Uterus (tissue), 4 donors: Measurements from ENCODE around the gene HUNK. TPM values are rescaled to one million over a fixed set of nuclear protein-coding genes. Genes with fewer than 3 reads are reported as not detected.

Experiments
- DNase-seq, 2 donors: peaks; one replicate each; pipeline ENCODE4 v3.0.0-alpha.2; 2019 to 2020
- H3K27ac ChIP-seq, 2 donors: fragments of 200-600 bp; sonication (generic); 1 replicate in 1 of 2; 2 replicates in 1 of 2; pipeline ENCODE4 v1.5.1; 2016 to 2018
- H3K27me3 ChIP-seq, 2 donors: fragments of 200-600 bp; sonication (generic); one replicate each; pipeline ENCODE4 v1.5.1; 2018 to 2019; ENCODE audit warnings: control low read depth in 1 of 2
- H3K36me3 ChIP-seq, 2 donors: fragments of 200-600 bp; sonication (generic); one replicate each; pipeline ENCODE4 v1.5.1; 2019; ENCODE audit warnings: control low read depth in 1 of 2
- H3K4me1 ChIP-seq, 2 donors: fragments of 200-600 bp; sonication (generic); one replicate each; pipeline ENCODE4 v1.5.1; 2018 to 2019; ENCODE audit warnings: control low read depth in 1 of 2
- H3K4me3 ChIP-seq, 2 donors: fragments of 200-600 bp; sonication (generic); 1 replicate in 1 of 2; 2 replicates in 1 of 2; pipeline ENCODE4 v1.5.1; 2018 to 2019; ENCODE audit warnings: mild to moderate bottlenecking in 1 of 2
- H3K9me3 ChIP-seq, 2 donors: fragments of 200-600 bp; sonication (generic); one replicate each; pipeline ENCODE4 v1.5.1; 2019; ENCODE audit warnings: control low read depth in 1 of 2
- POLR2A ChIP-seq, 2 donors: fragments of 450-650 bp; IDR thresholded peaks; one replicate each; pipeline ENCODE4 v1.6.1; 2016; ENCODE audit warnings: antibody characterized with exemption in 2 of 2, mild to moderate bottlenecking in 1 of 2, moderate library complexity in 1 of 2
- intact Hi-C: fragments of 100-400 bp; cut with DNase I; formaldehyde crosslinking; loops from one replicate; pipeline ENCODE4 v1.15.1; 2023; ENCODE audit warnings: low total_unique reads
- total RNA-seq, 4 donors: library from RNA; depleted of rRNA in 3 of 4; stranded (reverse); fragments of >200 nt in 3 of 4; gene quantifications; one replicate each; pipeline versions ENCODE4 v1.1.0 to v1.2.4, GENCODE V29; 2014 to 2023
- TF ChIP-seq, protein P1 (sequence below), 4 experiments: fragments of 200-600 bp in 2 of 4; fragments of 450-650 bp in 2 of 4; sonication (generic) in 2 of 4; IDR thresholded peaks; one replicate each; pipeline ENCODE4 v1.5.1; 2016 to 2019; ENCODE audit warnings: antibody characterized with exemption in 4 of 4, mild to moderate bottlenecking in 2 of 4, moderate library complexity in 1 of 4
- donor health status: DM: yes; HTN: yes; CAD: no.

The HUNK gene
- total RNA-seq, 4 donors from 2014 or later, result 1.5 to 8.8 (median 4.6) TPM

DNA sequence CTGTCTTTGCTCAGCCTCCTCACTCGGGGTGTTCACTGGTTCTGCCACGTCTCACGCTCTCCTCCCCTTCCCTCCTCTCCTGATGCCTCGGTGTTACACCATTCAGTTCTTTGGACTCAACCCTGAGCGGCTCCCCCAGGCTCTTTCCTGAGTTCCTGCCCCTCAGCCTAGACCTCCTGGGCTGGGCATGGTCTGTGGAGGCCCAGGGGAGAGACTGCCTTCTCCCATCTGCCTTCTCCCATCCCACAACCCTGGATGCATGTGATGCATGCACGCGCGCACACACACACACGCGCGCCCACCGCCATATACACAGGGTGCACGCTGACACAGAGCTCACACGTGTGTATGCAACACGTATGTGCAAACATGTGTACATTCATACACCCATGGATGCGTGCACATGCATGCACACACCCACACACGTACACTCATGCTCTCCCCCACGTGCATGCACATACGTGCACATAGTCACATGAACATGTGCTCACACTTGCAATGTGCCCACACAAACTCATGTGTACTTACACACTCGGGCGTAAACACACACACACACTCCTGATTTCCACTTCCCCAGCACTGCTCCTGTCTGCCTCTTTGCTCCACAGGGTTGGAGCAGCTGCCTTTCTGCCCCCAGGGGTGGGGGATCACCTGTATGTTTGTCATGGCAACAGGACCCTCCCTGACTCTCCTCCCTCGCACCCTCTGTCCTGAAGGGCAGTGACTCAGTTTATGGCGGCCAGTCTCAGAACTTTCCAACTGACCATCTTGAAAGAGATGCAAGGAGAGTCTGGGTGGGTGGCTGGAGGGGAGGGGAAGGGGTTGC is 59.0 kb downstream of the HUNK start:
- TF ChIP-seq, protein P1, sequence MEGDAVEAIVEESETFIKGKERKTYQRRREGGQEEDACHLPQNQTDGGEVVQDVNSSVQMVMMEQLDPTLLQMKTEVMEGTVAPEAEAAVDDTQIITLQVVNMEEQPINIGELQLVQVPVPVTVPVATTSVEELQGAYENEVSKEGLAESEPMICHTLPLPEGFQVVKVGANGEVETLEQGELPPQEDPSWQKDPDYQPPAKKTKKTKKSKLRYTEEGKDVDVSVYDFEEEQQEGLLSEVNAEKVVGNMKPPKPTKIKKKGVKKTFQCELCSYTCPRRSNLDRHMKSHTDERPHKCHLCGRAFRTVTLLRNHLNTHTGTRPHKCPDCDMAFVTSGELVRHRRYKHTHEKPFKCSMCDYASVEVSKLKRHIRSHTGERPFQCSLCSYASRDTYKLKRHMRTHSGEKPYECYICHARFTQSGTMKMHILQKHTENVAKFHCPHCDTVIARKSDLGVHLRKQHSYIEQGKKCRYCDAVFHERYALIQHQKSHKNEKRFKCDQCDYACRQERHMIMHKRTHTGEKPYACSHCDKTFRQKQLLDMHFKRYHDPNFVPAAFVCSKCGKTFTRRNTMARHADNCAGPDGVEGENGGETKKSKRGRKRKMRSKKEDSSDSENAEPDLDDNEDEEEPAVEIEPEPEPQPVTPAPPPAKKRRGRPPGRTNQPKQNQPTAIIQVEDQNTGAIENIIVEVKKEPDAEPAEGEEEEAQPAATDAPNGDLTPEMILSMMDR (IDR thresholded peaks at IDR 0.05), result no peak
- TF ChIP-seq POLR2A (IDR thresholded peaks at IDR 0.05), result no peak
- no peak overlapping the region for H3K27ac ChIP-seq
- no peaks in the 10 kb centered on the region for H3K36me3 ChIP-seq
- DNase-seq, result no peak
- intact Hi-C loops, result no loop called here
- H3K9me3 ChIP-seq, result no peaks in the 10 kb centered on the region
- H3K27me3 ChIP-seq, result no peaks in the 10 kb centered on the region
- no peaks in the 10 kb centered on the region for H3K4me1 ChIP-seq
- H3K4me3 ChIP-seq, result no peak overlapping the region

DNA sequence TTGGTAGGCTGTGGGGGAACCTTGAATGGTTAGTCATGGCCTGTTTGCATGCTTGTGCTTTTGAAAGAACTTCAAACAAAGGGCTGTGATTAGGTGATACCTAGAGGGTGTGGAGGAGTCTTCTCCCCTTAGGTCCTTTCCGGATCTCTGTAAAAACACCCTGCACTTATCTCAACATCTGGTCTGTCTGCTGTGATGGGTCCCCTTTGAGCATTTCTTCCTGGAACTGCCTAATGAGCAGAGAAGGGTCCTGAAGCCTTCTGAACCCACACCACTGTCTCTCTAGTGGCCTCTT is 59.6 kb downstream of the HUNK start:
- no peak for DNase-seq
- TF ChIP-seq, protein P1 (IDR thresholded peaks at IDR 0.05), result no peak
- TF ChIP-seq POLR2A (IDR thresholded peaks at IDR 0.05), result no peak
- H3K4me1 ChIP-seq, result no peaks in the 10 kb centered on the region
- H3K4me3 ChIP-seq, result no peak overlapping the region
- H3K9me3 ChIP-seq, result no peaks in the 10 kb centered on the region
- no peaks in the 10 kb centered on the region for H3K36me3 ChIP-seq
- intact Hi-C loops, result no loop called here
- H3K27me3 ChIP-seq, result no peaks in the 10 kb centered on the region
- H3K27ac ChIP-seq, result no peak overlapping the region

DNA sequence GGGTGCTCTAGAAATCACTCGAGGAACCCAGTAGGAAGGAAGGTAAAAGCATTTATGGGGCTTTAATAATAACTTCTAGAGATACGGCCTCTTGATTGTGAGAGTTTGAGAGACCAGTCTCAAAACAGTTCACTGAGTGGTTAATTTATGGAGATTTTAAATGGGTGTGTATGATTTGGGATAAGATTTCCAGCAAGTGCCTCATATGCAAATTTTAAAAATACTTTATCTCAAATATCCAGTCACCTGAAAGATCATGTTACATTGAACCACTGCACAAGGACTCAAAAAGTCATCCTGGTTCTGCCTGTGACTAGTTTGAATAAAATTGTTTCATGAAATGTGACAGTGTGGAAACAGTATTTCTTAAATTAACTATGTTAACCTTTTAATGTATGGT is 64.5 kb downstream of the HUNK start:
- H3K4me3 ChIP-seq, result no peak overlapping the region
- H3K9me3 ChIP-seq, result no peaks in the 10 kb centered on the region
- no peak for DNase-seq
- H3K4me1 ChIP-seq, result no peaks in the 10 kb centered on the region
- no peaks in the 10 kb centered on the region for H3K27me3 ChIP-seq
- no peak for TF ChIP-seq POLR2A (IDR thresholded peaks at IDR 0.05)
- TF ChIP-seq, protein P1 (IDR thresholded peaks at IDR 0.05), result no peak
- intact Hi-C loops, result no loop called here
- H3K27ac ChIP-seq, result no peak overlapping the region
- H3K36me3 ChIP-seq, result no peaks in the 10 kb centered on the region

DNA sequence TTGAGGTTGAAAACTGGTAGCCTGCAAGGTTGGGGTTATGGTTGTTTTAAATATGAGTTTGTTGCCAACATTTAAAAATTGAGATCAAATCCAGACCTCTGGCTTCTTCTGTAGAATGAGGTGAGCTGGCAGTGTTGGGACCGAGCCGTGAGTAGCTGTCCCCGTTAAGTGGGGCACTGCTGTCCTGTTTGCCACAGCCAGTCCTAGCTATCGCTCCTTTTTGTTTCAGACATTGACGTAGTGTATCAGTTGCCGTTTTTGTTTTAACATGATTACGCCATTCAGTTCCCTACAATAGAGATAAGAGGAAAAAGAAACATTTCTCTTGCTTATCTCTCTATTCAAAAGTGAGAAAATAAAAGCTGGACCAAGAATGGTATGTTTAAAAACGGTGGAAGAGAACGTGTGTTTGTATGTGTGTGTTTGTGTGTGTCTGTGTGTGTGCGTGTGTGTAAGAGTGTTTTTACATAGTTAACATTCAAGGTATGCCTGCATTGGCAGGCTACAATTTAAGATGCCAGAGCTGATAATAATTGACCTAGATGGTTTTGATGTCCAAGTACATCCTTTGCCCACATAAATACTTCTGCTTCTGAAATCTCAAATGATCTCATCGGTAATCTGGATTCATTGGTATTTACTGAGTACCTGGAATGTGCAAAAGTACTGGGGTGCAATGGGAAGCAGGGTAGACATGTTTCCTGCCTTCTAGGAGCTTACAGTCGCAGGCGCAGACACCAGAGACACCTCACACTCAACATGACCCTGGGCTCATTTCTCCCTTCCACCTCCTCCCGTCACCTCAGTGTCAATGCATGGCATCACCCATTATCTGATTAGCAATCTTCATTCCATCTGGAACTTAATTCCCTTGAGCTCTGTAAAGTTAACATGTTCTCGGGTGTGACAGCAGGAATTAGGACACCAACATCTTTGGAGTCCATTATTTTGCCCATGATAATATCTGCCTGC is 65.8 kb downstream of the HUNK start:
- H3K9me3 ChIP-seq, result no peaks in the 10 kb centered on the region

More for the DNA sequence above, 65.8 kb downstream of the HUNK start:
- no peak for DNase-seq
- no peak overlapping the region for H3K4me3 ChIP-seq
- H3K27me3 ChIP-seq, result no peaks in the 10 kb centered on the region
- no peaks in the 10 kb centered on the region for H3K4me1 ChIP-seq
- TF ChIP-seq, protein P1 (IDR thresholded peaks at IDR 0.05), result no peak
- no peak for TF ChIP-seq POLR2A (IDR thresholded peaks at IDR 0.05)
- intact Hi-C loops, result no loop called here
- H3K36me3 ChIP-seq, result no peaks in the 10 kb centered on the region
- no peak overlapping the region for H3K27ac ChIP-seq
